B cell (primary cell): ENCODE measurements around the gene RET.

Experiments
- CTCF ChIP-seq: fragments of 200-600 bp; IDR thresholded peaks from one replicate; pipeline ENCODE4 v1.8.0; 2022; ENCODE audit warnings: antibody characterized with exemption, mild to moderate bottlenecking
- EZH2 ChIP-seq: IDR thresholded peaks from 2 replicates; pipeline ENCODE4 v1.6.1; 2012; ENCODE audit warnings: borderline replicate concordance, low read depth, mild to moderate bottlenecking, moderate library complexity, low read length; ENCODE audit not compliant: insufficient read depth, poor library complexity, severe bottlenecking

GRCh38 chr10:43037440-43037839 lies 39.4 kb upstream of the RET start:
- TF ChIP-seq CTCF (no peak), EZH2 (no peak)
